ENCODE measurements around the gene PRC1. TPM values are rescaled to one million over a fixed set of nuclear protein-coding genes. Genes with fewer than 3 reads are reported as not detected.

PRC1 gene
- total and polyA plus RNA-seq, 4 donors = 5.0 to 31.1 (median 7.9) TPM

- Histone ChIP-seq H3K4me1 (ENCODE audit: control insufficient read depth in 5 of 5, insufficient read depth in 5 of 5, low read length in 5 of 5) (peaks cover 0 to 19% (median 9%) of the 10 kb centered on the region in 5 donors), H3K27me3 (ENCODE audit: control insufficient read depth in 3 of 3, insufficient read depth in 3 of 3, low read length in 2 of 3) (no peaks in the 10 kb centered on the region), H3K4me3 (no peak overlapping the region), H3K9me3 (ENCODE audit: control insufficient read depth in 4 of 4, insufficient read depth in 3 of 4, low read length in 3 of 4) (no peaks in the 10 kb centered on the region), H3K36me3 (ENCODE audit: control insufficient read depth in 4 of 4, insufficient read depth in 4 of 4, low read length in 4 of 4) (peaks cover 2 to 34% (median 25%) of the 10 kb centered on the region in 4 donors), H3K27ac (ENCODE audit: low read depth in 1 of 2, low read length in 1 of 2) (peak overlapping the region in 1 of 2 donors; percentile 96), H3K9ac (ENCODE audit: insufficient read depth in 1 of 2, low read length in 2 of 2) (no peak overlapping the region)
- ATAC-seq (ENCODE audit: insufficient read depth, low FRiP score) (no peak), DNase-seq (no peak)
- WGBS, 2 donors = 76 to 79% methylated on average over 15 to 16 of the region's 16 CpGs
- no peak for TF ChIP-seq CTCF (IDR thresholded peaks at IDR 0.05; ENCODE audit: control extremely low read depth, extremely low read depth)
Observed at GRCh38 chr15:90953947-90954711, 40.2 kb downstream of the PRC1 start.

- H3K9me3 ChIP-seq (ENCODE audit: control insufficient read depth in 4 of 4, insufficient read depth in 3 of 4, low read length in 3 of 4) = no peaks in the 10 kb centered on the region
- H3K36me3 ChIP-seq (ENCODE audit: control insufficient read depth in 4 of 4, insufficient read depth in 4 of 4, low read length in 4 of 4) = peaks cover 2 to 42% (median 29%) of the 10 kb centered on the region in 4 donors
- ATAC-seq (ENCODE audit: insufficient read depth, low FRiP score) = no peak
- no peak overlapping the region for H3K9ac ChIP-seq (ENCODE audit: insufficient read depth in 1 of 2, low read length in 2 of 2)
- no peak for TF ChIP-seq CTCF (IDR thresholded peaks at IDR 0.05; ENCODE audit: control extremely low read depth, extremely low read depth)
- DNase-seq = no peak
- no peaks in the 10 kb centered on the region for H3K27me3 ChIP-seq (ENCODE audit: control insufficient read depth in 3 of 3, insufficient read depth in 3 of 3, low read length in 2 of 3)
- H3K4me1 ChIP-seq (ENCODE audit: control insufficient read depth in 5 of 5, insufficient read depth in 5 of 5, low read length in 5 of 5) = peaks cover 0 to 19% (median 9%) of the 10 kb centered on the region in 5 donors
- H3K27ac ChIP-seq (ENCODE audit: low read depth in 1 of 2, low read length in 1 of 2) = no peak overlapping the region
- 91 to 94% methylated on average over 14 of the region's 14 CpGs for WGBS, 2 donors
- H3K4me3 ChIP-seq = no peak overlapping the region
Observed at GRCh38 chr15:90952901-90953677, 41.2 kb downstream of the PRC1 start.

GRCh38 chr15:90950676-90951075 is 43.7 kb downstream of the PRC1 start:
- ATAC-seq (ENCODE audit: insufficient read depth, low FRiP score) (no peak), DNase-seq (no peak)
- TF ChIP-seq CTCF (IDR thresholded peaks at IDR 0.05; ENCODE audit: control extremely low read depth, extremely low read depth) = no peak
- WGBS, 2 donors = 98% methylated on average over 6 of the region's 6 CpGs
- Histone ChIP-seq H3K27me3 (ENCODE audit: control insufficient read depth in 3 of 3, insufficient read depth in 3 of 3, low read length in 2 of 3) (no peaks in the 10 kb centered on the region), H3K9me3 (ENCODE audit: control insufficient read depth in 4 of 4, insufficient read depth in 3 of 4, low read length in 3 of 4) (no peaks in the 10 kb centered on the region), H3K4me3 (no peak overlapping the region), H3K4me1 (ENCODE audit: control insufficient read depth in 5 of 5, insufficient read depth in 5 of 5, low read length in 5 of 5) (peaks cover 0 to 6% (median 0%) of the 10 kb centered on the region in 5 donors), H3K27ac (ENCODE audit: low read depth in 1 of 2, low read length in 1 of 2) (no peak overlapping the region), H3K36me3 (ENCODE audit: control insufficient read depth in 4 of 4, insufficient read depth in 4 of 4, low read length in 4 of 4) (peaks cover 2 to 61% (median 34%) of the 10 kb centered on the region in 4 donors), H3K9ac (ENCODE audit: insufficient read depth in 1 of 2, low read length in 2 of 2) (no peak overlapping the region)
